ENCODE results near the gene SGMS1.
A peak's percentile ranks its signal among the peaks of the same experiment; 100 is the strongest.
"Not testable (repeated sequence)": the region's sequence is repeated elsewhere in the genome, so short reads cannot be mapped to it uniquely, and the experiment has no call there.

Gene SGMS1

DNA sequence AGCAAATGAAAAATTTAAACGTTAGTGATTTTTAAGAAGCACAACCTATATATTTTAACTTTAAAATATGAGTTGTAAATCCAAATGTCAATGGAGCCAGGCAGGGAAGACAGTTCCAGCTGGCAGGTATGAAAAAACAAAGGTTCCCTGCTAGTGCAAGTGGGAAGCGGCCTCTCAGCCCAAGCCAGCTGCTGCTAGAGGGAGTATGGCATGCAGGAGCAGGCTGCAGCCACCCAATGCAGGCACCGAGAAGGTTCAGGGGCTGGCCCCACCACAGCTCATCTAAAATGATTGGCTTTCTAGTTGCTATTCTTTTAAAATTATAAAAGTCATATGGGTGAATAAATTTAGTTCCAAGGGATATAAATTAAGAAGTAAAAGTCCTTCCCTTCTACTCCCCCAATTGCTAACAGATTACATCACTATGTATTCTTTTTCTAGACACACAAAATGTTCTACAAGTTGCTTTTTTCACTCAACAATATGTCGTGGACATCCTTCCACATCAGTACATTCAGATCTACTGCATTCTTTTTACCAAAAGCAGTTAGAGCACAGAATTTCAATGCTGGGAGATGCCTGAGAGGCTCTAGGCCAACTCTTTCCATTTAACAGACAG, 69.3 kb downstream of the SGMS1 start:
- DNase-seq = peak in 1 of 2 experiments; percentile 24

DNA sequence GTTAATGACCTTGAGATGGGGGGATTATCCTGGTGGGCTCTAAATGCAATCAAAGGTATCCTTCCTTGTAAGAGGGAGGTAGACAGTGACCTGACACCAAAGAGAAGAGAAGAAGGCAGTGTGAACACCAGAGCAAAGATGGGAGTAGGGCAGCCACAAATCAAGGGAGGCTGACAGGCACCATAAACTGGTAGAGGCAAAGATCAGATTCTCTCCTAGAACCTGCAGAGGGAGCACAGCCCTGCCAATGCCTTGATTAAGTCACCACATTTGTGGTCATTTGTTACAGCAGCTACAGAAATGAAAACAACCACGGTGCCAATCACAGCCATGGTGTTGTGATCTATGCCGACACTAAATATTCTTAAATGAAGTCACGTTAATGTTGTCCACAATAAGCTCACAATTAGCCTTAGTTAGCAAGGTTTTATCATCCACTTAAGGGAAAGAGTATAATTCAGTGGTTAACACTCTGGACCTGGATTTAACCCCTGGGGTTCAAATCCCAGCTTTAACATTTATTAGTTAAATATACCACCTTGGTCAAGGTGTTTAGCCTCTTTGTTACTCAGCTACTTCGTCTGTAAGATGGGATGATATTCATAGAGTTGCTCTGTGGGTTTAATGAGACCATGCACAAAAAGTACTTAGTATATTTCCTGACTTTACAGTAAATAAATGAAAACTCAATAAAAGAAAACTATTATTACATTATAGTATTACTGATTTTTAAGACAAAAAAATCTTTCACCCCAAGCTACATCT, 70.8 kb downstream of the SGMS1 start:
- DNase-seq = no peak

DNA sequence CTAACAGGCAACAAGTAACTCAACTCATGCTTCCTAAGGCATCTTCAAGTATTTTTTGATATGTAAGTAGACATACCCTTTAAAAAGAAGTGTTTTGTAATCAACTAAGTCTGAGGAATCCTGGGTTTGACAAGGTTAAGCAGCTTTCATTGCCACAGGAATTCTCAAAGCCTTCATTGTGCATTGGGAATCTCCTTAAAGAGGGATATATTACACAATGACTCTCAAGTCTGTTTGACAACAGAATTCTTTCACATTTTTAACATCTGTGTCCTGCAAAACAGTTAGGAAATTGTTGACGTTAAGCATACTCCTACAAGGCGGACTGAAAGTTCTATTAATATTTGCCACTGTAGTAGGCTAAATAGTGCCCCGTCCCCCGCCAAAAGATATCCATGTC, 71.4 kb downstream of the SGMS1 start:
- no peak for DNase-seq

DNA sequence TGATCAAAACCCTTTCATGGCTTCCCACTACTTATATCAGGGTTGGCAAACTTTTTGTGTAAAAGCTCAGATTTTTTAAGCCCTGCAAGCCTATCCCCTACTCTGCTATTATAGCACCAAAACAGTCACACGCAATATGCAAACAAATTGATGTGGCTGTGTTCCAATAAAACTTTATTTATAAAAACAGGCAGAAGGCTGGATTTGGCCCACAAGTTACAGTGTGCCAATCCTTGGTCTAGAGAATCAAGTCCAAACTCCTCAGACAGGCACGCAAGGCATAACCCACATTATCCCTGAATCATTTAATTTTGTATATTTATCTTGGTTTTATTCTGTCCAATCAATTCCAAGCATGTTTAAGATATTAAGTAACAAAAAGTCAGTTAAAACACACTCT, 71.9 kb downstream of the SGMS1 start:
- DNase-seq = no peak

DNA sequence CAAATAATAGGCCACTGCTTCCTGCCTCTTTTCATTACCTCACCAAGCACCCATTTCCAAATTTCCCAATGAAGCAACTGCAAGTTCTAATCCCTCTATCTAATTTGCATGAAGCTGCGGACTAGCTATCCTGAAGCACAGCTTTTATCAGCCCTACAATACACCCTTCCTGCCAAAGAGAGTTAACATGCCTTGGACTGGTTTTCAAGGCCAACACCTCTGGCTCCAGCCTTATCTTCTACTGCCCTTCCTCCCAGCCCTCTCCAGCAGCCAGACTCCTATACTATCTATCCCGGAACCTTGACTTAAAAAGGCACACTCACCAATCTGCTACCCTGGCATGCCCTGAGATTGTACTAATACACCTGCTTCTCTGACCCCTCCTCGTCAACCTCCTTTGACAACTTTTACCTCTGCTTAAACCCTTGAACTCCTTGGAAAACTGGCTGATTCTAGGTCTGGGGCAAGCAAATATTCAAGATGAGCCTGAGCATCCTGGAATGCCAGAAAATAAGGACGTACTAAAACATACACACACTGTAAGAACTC, 73.4 kb downstream of the SGMS1 start:
- DNase-seq = no peak

DNA sequence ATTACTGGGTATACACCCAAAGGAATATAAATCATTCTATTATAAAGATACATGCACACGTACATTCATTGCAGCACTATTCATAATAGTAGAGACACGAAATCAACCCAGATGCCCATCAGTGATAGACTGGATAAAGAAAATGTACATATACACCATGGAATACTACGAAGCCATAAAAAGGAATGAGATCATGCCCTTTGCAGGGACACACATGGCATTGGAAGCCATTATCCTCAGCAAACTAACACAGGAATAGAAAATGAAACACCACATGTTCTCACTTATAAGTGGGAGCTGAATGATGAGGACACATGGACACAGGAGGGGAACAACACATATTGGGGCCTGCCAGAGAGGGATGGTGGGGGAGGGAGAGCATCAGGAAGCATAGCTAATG, 74.6 kb downstream of the SGMS1 start:
- not testable (repeated sequence) for DNase-seq

DNA sequence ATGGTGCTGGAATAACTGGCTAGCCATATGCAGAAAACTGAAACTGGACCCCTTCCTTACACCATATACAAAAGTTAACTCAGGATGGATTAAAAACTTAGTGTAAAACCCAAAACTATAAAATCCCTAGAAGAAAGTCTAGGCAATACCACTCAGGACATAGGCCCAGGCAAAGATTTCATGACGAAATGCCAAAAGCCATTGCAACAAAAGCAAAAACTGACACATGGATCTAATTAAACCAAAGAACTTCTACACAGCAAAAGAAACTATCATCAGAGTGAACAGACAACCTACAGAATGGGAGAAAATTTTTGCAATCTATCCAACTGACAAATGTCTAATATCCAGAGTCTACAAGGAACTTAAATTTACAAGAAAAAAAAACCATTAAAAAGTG, 75.3 kb downstream of the SGMS1 start:
- DNase-seq = not testable (repeated sequence)

DNA sequence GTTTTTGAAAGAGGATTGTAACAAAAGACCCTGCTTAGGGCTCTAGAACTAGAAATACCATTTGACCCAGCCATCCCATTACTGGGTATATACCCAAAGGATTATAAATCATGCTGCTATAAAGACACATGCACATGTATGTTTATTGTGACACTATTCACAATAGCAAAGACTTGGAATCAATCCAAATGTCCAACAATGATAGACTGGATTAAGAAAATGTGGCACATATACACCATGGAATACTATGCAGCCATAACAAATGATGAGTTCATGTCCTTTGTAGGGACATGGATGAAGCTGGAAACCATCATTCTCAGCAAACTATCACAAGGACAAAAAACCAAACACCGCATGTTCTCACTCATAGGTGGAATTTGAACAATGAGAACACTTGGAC, 77.5 kb downstream of the SGMS1 start:
- DNase-seq = not testable (repeated sequence)

DNA sequence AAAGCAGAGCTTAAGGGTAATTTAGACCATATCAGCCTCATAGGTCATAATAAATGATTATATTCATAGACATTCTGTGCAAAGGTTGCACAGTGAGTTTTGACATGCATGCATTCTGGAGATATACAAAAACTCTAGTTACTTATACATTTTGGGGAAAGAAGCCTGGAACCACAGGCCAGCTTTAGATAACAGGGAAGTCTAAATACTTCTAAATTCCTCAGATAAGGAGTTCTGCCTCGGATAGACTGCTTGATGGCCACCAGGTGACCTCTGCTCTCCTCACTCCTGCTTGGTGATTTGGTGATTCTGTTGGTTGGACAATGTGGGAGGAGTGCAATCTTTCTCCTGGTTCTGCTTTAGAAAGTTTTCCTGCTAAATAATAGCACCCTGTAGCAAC, 77.9 kb downstream of the SGMS1 start:
- DNase-seq = no peak

DNA sequence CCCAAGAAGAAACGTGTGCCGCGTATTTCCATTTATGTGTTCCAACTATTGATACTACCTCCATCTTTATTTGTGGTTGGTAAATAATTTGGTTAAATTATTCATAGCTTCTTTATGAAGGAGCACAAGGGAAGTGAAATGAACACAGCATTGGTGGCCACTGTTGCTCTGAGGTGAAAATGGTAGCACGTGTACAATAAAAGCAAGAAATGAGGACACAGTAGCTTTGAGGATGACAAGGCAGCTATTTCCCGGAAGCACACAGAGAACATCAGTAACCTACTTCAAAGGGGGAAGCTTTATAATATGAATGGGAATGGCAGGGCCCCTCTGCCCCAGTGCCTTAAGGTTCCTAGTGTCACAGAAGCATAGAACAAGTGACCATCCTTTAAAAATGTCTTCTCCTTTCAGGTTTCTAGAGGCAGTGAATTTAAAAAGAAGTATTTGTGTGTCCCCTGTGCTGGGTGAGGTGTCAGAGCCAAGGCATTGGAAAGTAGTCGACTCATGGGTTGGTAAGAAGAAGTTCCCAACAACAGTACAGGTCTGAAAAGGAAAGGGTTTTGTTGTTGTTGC, 78.8 kb downstream of the SGMS1 start:
- DNase-seq = no peak

DNA sequence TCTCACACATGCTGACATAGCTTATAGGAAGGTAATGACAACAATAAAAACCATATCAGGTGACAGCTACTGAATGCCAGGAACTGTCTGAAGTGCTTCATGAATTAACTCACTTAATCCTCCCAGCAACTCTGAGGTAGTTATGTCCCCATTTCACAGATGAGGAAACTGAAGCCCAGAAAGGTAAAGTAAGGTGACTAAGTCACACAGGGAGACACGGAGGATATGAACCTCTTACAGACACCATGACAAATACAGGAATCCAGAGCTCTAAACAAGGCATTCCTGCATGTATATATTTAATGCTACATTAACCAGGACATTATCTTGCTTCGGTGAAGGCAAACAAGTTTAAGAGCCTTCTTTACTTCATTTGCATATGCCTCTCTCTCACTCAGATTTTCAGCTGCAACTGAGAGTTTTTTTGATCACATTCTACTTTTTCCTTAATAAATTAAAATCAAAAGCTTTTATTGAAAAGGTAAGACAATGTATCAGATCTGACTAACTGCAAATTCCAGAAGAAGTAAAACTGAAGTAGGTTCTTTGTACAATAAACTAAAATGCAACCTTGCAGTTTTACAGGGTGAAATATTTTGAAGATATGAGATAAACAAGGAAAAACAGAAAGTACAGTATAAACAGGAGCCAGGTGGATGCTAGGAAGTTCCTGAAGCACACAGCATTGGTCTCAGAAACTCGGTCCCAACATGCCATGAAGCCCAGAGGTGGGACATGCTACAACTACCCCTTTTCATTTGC, 79.5 kb downstream of the SGMS1 start:
- no peak for DNase-seq

DNA sequence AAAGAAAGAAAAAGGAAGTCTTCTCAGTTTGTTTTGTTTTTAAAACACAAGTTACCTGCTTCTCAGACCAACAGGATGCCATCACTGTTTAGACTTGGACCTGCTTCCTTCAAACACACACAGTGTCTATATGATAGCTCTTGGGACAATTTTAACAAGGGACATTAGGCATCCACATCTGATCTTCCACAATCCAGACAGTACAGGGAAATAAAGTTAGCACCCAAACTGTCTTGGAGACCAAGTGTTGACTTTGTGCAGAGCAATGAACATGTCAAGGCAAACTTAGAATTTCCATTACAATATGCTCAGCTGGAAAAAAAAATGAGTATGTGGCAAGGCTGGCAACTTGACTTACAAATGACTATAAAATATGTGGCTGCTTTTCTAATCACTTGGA, 80.9 kb downstream of the SGMS1 start:
- no peak for DNase-seq

DNA sequence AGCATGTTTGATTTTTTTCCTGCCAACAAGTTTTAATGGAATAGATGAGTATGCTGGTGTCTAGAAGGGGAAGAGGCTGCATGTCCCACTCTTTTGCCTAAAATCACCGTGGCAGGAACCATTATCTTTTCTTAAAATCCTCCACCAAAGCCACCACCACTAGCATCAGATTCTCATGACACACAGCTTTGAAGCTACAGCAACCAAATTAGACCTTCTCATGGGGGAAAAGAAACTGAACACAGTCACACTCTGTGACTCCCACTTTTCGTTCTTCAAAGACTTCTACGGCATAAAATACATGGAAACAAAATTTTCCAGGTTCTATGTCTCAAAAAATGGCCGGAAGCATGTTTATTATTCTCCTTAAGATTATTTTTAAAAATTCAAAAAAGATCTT, 81.8 kb downstream of the SGMS1 start:
- no peak for DNase-seq

DNA sequence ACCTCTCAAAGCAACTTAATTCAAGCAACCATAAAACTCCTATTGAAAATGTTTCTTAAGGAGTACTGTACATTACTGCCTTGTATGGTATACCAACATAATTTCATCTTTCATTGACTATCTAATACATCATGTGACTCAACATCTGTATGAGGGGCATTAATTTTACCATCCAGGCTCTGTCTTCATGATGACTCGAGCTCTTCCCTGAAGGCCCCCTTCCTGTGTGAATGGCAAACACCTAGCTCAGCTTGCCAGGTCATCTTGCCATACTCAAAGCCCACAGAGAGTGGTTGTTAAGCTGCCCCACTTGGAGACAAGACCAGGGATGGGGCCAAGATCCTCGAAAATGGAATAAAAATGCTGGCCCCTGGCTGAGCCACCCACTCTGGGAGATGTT, 82.4 kb downstream of the SGMS1 start:
- no peak for DNase-seq

DNA sequence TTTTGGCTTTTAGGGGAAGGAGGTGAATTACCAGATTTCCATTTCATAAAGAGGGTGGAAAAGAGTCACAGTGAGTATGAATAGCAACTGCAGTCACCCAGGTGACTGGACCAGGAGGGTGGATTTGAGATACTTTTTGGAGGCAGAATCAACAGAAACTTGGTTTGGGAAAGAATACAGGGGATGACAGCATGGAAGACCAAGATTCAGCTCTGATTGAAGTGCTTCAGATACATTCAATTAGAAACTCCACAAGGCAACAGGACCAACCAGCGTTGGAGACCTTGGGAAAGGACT, 83.0 kb downstream of the SGMS1 start:
- DNase-seq = no peak

DNA sequence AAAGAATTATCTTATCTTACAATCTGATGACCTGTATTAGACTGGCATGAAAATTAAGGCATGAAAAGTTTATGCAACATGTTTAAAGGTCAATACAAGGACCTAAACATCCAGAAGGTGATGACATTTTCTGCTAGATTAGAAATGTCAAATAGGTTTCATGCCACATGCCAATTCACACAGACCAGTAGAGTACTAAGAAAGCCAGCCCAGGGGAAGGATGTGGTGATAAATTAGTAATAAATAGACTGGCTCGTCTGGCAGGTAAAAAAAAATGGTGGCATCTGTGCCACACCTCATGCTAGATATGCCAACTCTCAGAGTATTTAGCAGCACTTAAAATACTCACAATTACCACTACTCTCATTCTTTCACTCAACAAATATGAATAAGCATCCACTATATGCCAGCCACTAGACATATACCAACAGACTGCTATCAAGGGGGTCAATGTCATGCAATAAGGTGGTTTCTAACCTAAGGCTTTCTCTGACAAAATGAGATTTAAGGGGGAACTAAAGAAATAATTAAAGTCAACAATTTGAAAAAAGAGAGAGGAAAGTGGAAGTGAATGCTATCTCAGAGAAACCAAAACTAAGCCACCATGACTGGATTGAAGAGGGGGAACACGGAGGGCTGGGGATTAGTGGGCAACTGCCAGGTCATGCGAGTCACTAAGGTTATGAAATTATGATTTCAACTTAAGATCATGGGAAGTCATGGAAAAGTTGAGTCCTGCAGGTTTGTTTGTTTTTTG, 83.5 kb downstream of the SGMS1 start:
- no peak for DNase-seq

DNA sequence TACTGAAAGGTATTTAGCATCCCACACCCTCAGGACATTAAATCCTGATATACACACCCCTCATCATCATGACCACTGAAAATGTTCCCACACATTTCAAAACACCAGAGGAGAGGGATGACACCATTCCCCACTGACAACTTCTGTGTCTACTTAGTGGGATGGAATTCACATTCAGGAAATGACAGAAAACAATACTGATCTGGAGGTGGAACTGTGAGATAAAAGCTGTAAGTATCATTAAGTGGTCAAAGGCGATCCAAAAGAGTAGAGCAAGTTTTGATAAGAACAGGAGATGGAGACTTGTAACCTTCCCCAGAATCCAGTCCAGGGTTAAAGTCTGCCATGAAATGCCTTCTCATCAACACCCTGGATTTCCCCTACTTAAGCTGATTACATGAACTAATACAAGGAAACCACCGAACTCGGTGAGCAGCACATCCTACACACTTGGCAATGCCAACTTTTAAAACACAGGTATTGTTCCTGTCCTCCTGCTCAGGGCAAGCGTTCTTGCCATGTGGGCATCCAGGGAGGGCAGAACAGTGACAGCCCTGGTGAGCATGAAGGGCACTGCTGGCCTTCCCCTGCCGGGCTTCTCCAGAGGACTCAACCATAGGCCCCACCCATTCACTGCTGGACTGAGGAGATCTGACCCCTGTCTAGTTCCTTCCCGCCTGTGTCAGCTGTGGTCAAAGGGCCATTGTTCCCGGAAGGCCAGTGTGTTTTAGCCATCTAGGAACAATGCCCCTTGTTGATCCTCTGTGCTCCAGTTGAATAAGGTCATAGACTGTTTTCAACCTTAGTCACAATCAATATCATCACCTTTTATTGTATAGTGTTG, 85.0 kb downstream of the SGMS1 start:
- no peak for DNase-seq

DNA sequence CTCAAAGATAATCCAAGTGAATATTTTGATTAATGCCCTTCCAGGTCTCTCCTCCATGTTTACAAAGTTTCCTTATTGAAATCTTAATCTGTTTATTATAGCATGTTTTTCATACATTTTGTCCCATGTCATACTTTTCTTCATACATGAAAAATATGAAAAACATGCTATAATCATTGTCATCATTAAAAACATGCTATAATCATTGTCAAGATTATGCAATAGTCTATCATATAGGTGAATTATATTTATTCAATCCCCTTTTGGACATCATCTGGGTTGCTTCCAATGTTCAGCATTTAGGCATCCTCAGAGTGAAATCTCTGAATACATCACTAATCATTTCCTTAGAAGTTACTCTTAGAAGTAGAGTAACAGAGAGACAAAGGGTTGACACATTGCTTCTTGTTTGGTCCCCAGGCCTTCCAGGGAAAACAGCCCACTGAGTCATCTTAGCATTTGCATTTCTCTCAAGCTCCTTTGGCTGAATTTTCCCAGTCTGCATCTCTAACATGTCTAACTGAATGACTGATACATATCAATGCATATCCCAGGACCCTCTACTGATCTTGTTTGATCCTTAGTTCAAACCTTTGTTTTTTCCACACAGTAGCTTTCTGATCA, 87.0 kb downstream of the SGMS1 start:
- no peak for DNase-seq

DNA sequence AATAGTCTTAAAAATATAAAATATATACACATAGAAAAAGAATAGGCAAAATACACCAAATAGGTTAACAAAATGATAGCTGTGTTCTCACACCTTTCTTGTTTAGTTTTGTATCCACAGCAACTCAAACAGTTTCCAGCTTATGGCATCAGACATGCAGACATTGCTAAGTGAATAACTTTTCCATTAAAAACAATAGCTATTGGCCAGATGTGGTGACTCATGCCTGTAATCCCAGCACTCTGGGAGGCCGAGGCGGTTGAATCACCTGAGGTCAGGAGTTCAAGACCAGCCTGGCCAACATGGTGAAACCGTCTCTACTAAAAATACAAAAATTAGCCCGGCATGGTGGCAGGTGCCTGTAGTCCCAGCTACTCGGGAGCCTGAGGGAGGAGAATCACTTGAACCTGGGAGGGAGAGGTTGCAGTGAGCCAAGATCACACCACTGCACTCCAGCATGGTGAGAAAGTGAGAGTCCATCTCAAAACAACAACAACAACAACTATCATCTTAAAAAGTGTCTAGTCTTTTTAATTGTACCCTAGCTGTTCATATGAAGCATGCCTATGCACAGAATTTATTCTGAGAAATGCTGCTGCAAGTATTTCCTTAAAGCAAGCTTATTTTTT, 88.9 kb downstream of the SGMS1 start:
- not testable (repeated sequence) for DNase-seq

DNA sequence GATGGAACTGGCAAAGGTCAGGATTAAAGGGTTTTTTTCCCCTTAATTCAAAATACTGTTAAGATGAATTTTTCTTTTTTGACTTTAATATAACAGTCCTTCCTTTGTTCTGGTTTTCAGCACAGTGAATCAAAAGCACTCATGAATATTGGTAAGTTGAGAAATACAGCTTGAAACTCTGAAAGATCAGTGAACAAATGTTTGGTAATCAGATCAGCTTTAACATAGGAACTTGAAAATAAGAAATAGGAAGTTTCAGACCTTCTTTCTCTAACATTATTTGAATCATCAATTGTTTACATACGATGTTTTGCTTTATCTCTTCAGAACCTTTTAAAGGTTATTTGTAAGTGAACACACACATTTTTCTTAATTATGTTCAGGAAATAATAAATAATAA, 90.5 kb downstream of the SGMS1 start:
- DNase-seq = no peak

All from SHP77 (cell line).